IMR-90 (cell line): ENCODE results near the gene METTL2B. TPM values are rescaled to one million over a fixed set of nuclear protein-coding genes. Genes with fewer than 3 reads are reported as not detected.

Source experiments
- ATAC-seq: fragments of 200-7000 bp; cut with Tn5 transposase; 2 replicates; pipeline ENCODE4 v1.9.1; 2020; ENCODE audit warnings: low read depth, mild to moderate bottlenecking, moderate library complexity
- BruUV-seq: library from RNA; stranded (reverse); fragments of 400-500 nt; replicated peaks from 2 replicates; lab custom pipeline; 2021; lab: Mats Ljungman, UMichigan
- CTCF ChIA-PET: fragments of 300-600 bp; formaldehyde crosslinking; extraction: SDS; loops from one replicate; lab custom pipeline; 2021; ENCODE audit warnings: antibody characterized with exemption; lab: Yijun Ruan, JAX
- POLR2A ChIA-PET: fragments of 300-600 bp; sonication (Branson Sonifier 250); formaldehyde crosslinking; loops from one replicate; lab custom pipeline; 2022; ENCODE audit warnings: antibody characterized with exemption; ENCODE audit not compliant: unreplicated experiment; lab: Charles Lee
- DNase-seq: peaks from one replicate; pipeline ENCODE4 v3.0.0; 2013
- H2AFZ ChIP-seq: replicated peaks from 2 replicates; pipeline ENCODE3; 2013; ENCODE audit warnings: low read length, mild to moderate bottlenecking; ENCODE audit not compliant: poor library complexity
- H2AK5ac ChIP-seq: 2 replicates; pipeline ENCODE4 v1.6.1; 2013; ENCODE audit warnings: low read depth, low read length, inconsistent platforms
- H2AK9ac ChIP-seq: replicated peaks from 2 replicates; pipeline ENCODE3; 2013; ENCODE audit warnings: mild to moderate bottlenecking, low read depth, low read length, moderate library complexity; ENCODE audit not compliant: poor library complexity
- H2BK120ac ChIP-seq: 2 replicates; pipeline ENCODE4 v1.6.1; 2013; ENCODE audit warnings: low read depth, low read length, inconsistent platforms
- H2BK15ac ChIP-seq: 3 replicates; pipeline ENCODE4 v1.6.1; 2013; ENCODE audit warnings: low read depth, low read length, inconsistent platforms
- H2BK20ac ChIP-seq: 2 replicates; pipeline ENCODE4 v1.6.1; 2013; ENCODE audit warnings: low read depth, mild to moderate bottlenecking, inconsistent platforms, low read length, moderate library complexity
- H2BK5ac ChIP-seq: 2 replicates; pipeline ENCODE4 v1.6.1; 2013; ENCODE audit warnings: mild to moderate bottlenecking, low read depth, low read length, inconsistent platforms; ENCODE audit not compliant: poor library complexity, severe bottlenecking
- H3K14ac ChIP-seq: replicated peaks from 2 replicates; pipeline ENCODE4 v1.6.1; 2013; ENCODE audit warnings: low read depth, low read length, inconsistent platforms
- H3K18ac ChIP-seq: 2 replicates; pipeline ENCODE4 v1.6.1; 2013; ENCODE audit warnings: low read depth, low read length, control low read depth
- H3K23ac ChIP-seq: 2 replicates; pipeline ENCODE4 v1.6.1; 2013; ENCODE audit warnings: low read depth, low read length, inconsistent platforms
- H3K27ac ChIP-seq: 2 replicates; pipeline ENCODE4 v1.5.1; 2013; ENCODE audit warnings: mild to moderate bottlenecking, control low read depth, low read length; ENCODE audit not compliant: insufficient read depth
- H3K27me3 ChIP-seq: 2 replicates; pipeline ENCODE4 v1.6.1; 2013; ENCODE audit warnings: low read length; ENCODE audit not compliant: control insufficient read depth, insufficient read depth
- H3K36me3 ChIP-seq: 2 replicates; pipeline ENCODE4 v1.6.1; 2013; ENCODE audit warnings: low read length, mixed read lengths; ENCODE audit not compliant: control insufficient read depth, insufficient read depth
- H3K4ac ChIP-seq: 2 replicates; pipeline ENCODE4 v1.6.1; 2013; ENCODE audit warnings: low read depth, low read length, inconsistent platforms
- H3K4me1 ChIP-seq: 2 replicates; pipeline ENCODE4 v1.6.1; 2013; ENCODE audit warnings: low read length, mixed read lengths; ENCODE audit not compliant: control insufficient read depth, insufficient read depth
- H3K4me2 ChIP-seq: 2 replicates; pipeline ENCODE4 v1.6.1; 2013; ENCODE audit warnings: low read depth, mild to moderate bottlenecking, control low read depth, low read length, moderate library complexity
- H3K4me3 ChIP-seq: 2 replicates; pipeline ENCODE4 v1.5.1; 2013; ENCODE audit warnings: low read depth, mild to moderate bottlenecking, control low read depth, low read length, moderate library complexity; ENCODE audit not compliant: insufficient read depth
- H3K56ac ChIP-seq: 2 replicates; pipeline ENCODE4 v1.6.1; 2013; ENCODE audit warnings: low read length, inconsistent platforms; ENCODE audit not compliant: insufficient read depth; ENCODE audit errors: extremely low read depth
- H3K79me1 ChIP-seq, 2 experiments: 2 replicates each; pipeline ENCODE4 v1.6.1; 2013; ENCODE audit warnings: low read length in 2 of 2, inconsistent platforms in 1 of 2, low read depth in 1 of 2
- H3K9ac ChIP-seq: 2 replicates; pipeline ENCODE4 v1.6.1; 2013; ENCODE audit warnings: low read depth, low read length, control low read depth
- H3K9me1 ChIP-seq: 2 replicates; pipeline ENCODE4 v1.6.1; 2013; ENCODE audit warnings: low read length, inconsistent platforms; ENCODE audit not compliant: insufficient read depth
- H3K9me3 ChIP-seq: 2 replicates; pipeline ENCODE4 v1.6.1; 2013; ENCODE audit warnings: low read length; ENCODE audit not compliant: control insufficient read depth, insufficient read depth
- H4K20me1 ChIP-seq: 2 replicates; pipeline ENCODE4 v1.6.1; 2013; ENCODE audit warnings: low read length, inconsistent platforms; ENCODE audit not compliant: insufficient read depth
- H4K5ac ChIP-seq: 2 replicates; pipeline ENCODE4 v1.6.1; 2013; ENCODE audit warnings: mild to moderate bottlenecking, low read depth, low read length, control low read depth
- H4K8ac ChIP-seq, 2 experiments: 2 replicates each; pipeline ENCODE4 v1.6.1; 2013; ENCODE audit warnings: low read depth in 2 of 2, low read length in 2 of 2, control low read depth in 1 of 2, inconsistent platforms in 1 of 2
- H4K91ac ChIP-seq: 2 replicates; pipeline ENCODE4 v1.6.1; 2013; ENCODE audit warnings: low read depth, low read length, inconsistent platforms; ENCODE audit not compliant: insufficient read depth
- POLR2A ChIP-seq: IDR thresholded peaks from 2 replicates; pipeline ENCODE4 v1.6.1; 2012; ENCODE audit warnings: mild to moderate bottlenecking, low read depth, low read length
- WGBS, 2 experiments: methylation state at CpG; one replicate each; pipeline versions ENCODE4 v1.1.5 to v1.1.7; 2013; ENCODE audit warnings: missing lambda C conversion rate in 2 of 2; ENCODE audit not compliant: insufficient read length in 1 of 2; ENCODE audit errors: extremely low coverage in 2 of 2; 5-methylcytosine and 5-hydroxymethylcytosine counted together
- dilution Hi-C: fragments of 300-500 bp; cut with HindIII; formaldehyde crosslinking; loops from one replicate; pipeline ENCODE4 v1.14.3; 2018; ENCODE audit warnings: low sequenced_read_pairs; ENCODE audit not compliant: unreplicated experiment
- in situ Hi-C: fragments of 300-500 bp; cut with MboI; formaldehyde crosslinking; loops from 3 replicates; pipeline ENCODE4 v1.14.3; 2019; ENCODE audit warnings: low sequenced_read_pairs, inconsistent platforms, mixed read lengths
- intact Hi-C: fragments of 100-400 bp; cut with micrococcal nuclease; formaldehyde crosslinking; loops from 2 replicates; pipeline ENCODE4 v1.10.0; 2022
- polyA plus RNA-seq, 3 experiments: library from polyadenylated mRNA; depleted of rRNA; stranded (reverse); fragments of >200 nt; gene quantifications; 2 replicates each; pipeline ENCODE4 v1.2.3, GENCODE V29; 2012; ENCODE audit warnings: low replicate concordance in 1 of 3
- total RNA-seq: library from RNA; depleted of rRNA; stranded (reverse); fragments of >200 nt; gene quantifications from 2 replicates; pipeline ENCODE4 v1.2.3, GENCODE V29; 2012
- TF ChIP-seq, protein P1 (sequence below): fragments of 150-350 bp; IDR thresholded peaks from 2 replicates; pipeline ENCODE4 v1.6.1; 2017; ENCODE audit warnings: mild to moderate bottlenecking, antibody characterized with exemption, low read length, low read depth

The METTL2B gene
- total and polyA plus RNA-seq, 2 of the 4 experiments (the other 2 are of a cell fraction), result 18.0 to 34.2 TPM

DNA sequence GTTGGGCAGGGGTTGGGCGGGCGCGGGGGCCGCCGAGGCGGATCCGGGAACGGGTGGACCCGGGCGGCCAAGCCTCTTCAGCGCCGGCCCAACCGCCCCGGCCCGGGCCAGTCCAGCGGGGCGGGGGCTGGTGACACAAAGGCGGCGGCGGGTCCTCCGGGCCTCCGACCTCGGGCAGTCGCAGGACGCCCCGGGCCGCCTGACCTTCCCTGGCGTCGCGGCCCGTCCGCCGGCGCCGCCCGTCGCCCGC lies 54.2 kb downstream of the METTL2B start:
- Histone ChIP-seq H2BK5ac (peak overlapping the region; percentile 91), H4K5ac (no peak overlapping the region), H2AK9ac (no peak overlapping the region), H3K9ac (peak overlapping the region; percentile 76), H2AFZ (peak overlapping the region; percentile 81), H3K9me3 (no peaks in the 10 kb centered on the region), H3K79me1 (peaks cover 4 to 18% of the 10 kb centered on the region in 2 experiments), H3K14ac (no peak overlapping the region), H2AK5ac (no peak overlapping the region), H3K27me3 (no peaks in the 10 kb centered on the region), H4K91ac (no peak overlapping the region), H3K4me1 (no peaks in the 10 kb centered on the region), H3K27ac (peak overlapping the region; percentile 81), H3K36me3 (peaks cover 5% of the 10 kb centered on the region), H3K4me3 (peak overlapping the region; percentile 63), H2BK120ac (no peak overlapping the region), H2BK20ac (no peak overlapping the region), H3K9me1 (no peaks in the 10 kb centered on the region), H3K23ac (no peak overlapping the region), H3K4me2 (no peak overlapping the region), H3K4ac (peak overlapping the region; percentile 50; the same call in 1 of the 2 replicates), H2BK15ac (no peak overlapping the region), H3K56ac (no peak overlapping the region), H4K20me1 (peaks cover 4% of the 10 kb centered on the region; the same call in 1 of the 2 replicates), H3K18ac (no peak overlapping the region; the same call in 1 of the 2 replicates), H4K8ac (peak overlapping the region in 1 of 2 experiments; percentile 49; a peak in 1 of 4 replicates)
- BruUV-seq, result no TSS peak
- ATAC-seq, result no peak; the same call in 1 of the 2 replicates
- DNase-seq, result no peak
- ChIA-PET POLR2A (no interaction called here), CTCF (no interaction called here)
- 0% methylated on average over 6 of the region's 38 CpGs; no CpG with 5 or more reads in 1 of the 2 experiments for WGBS, 2 experiments
- intact Hi-C loops, result no loop called here
- in situ Hi-C loops, result no loop called here
- dilution Hi-C loops, result no loop called here
- peak; percentile 87 for TF ChIP-seq POLR2A
- TF ChIP-seq, protein P1, sequence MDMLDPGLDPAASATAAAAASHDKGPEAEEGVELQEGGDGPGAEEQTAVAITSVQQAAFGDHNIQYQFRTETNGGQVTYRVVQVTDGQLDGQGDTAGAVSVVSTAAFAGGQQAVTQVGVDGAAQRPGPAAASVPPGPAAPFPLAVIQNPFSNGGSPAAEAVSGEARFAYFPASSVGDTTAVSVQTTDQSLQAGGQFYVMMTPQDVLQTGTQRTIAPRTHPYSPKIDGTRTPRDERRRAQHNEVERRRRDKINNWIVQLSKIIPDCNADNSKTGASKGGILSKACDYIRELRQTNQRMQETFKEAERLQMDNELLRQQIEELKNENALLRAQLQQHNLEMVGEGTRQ, result no peak
